Keratinocyte (primary cell): ENCODE measurements around the gene SLC12A3. TPM values are rescaled to one million over a fixed set of nuclear protein-coding genes. Genes with fewer than 3 reads are reported as not detected.

Experiments
- DNase-seq: peaks from one replicate; pipeline ENCODE4 v3.0.0-alpha.2; 2011; ENCODE audit warnings: low read depth, missing footprints, low spot score
- FAIRE-seq: peaks from 2 replicates; lab custom pipeline; 2011; peaks lifted over from hg19 to GRCh38; lab: Jason Lieb, UNC
- H2AFZ ChIP-seq: 2 replicates; pipeline ENCODE4 v1.6.0; 2012; ENCODE audit warnings: low read length, control low read depth, inconsistent platforms; ENCODE audit not compliant: control insufficient read depth
- H3K27ac ChIP-seq: 2 replicates; pipeline ENCODE4 v1.5.1; 2011; ENCODE audit warnings: low read length; ENCODE audit not compliant: control insufficient read depth, insufficient read depth
- H3K27me3 ChIP-seq: 3 replicates; pipeline ENCODE4 v1.6.0; 2011; ENCODE audit warnings: low read length; ENCODE audit not compliant: control insufficient read depth, insufficient read depth; ENCODE audit errors: extremely low read depth
- H3K36me3 ChIP-seq, 2 experiments: 2 replicates in 1 of 2; 3 replicates in 1 of 2; pipeline ENCODE4 v1.5.1; 2011; ENCODE audit warnings: low read length in 2 of 2, mild to moderate bottlenecking in 1 of 2; ENCODE audit not compliant: control insufficient read depth in 2 of 2, insufficient read depth in 2 of 2; ENCODE audit errors: extremely low read depth in 1 of 2
- H3K4me1 ChIP-seq: 3 replicates; pipeline ENCODE4 v1.5.1; 2011; ENCODE audit warnings: low read length; ENCODE audit not compliant: control insufficient read depth, insufficient read depth; ENCODE audit errors: extremely low read depth
- H3K4me2 ChIP-seq: 3 replicates; pipeline ENCODE4 v1.6.0; 2011; ENCODE audit warnings: low read depth, low read length; ENCODE audit not compliant: control insufficient read depth, insufficient read depth; ENCODE audit errors: extremely low read depth
- H3K4me3 ChIP-seq, 3 experiments: fragments of 200-600 bp in 1 of 3; sonication (generic) in 1 of 3; 2 replicates in 2 of 3; 3 replicates in 1 of 3; pipeline ENCODE4 v1.5.1; 2011 to 2016; ENCODE audit warnings: low read length in 3 of 3, mild to moderate bottlenecking in 3 of 3, control low read depth in 2 of 3, inconsistent platforms in 1 of 3, low read depth in 1 of 3, mixed read lengths in 1 of 3, mixed run types in 1 of 3, moderate library complexity in 1 of 3; ENCODE audit not compliant: control insufficient read depth in 2 of 3, insufficient read depth in 2 of 3; ENCODE audit errors: extremely low read depth in 1 of 3
- H3K79me2 ChIP-seq: 2 replicates; pipeline ENCODE4 v1.6.0; 2012; ENCODE audit warnings: low read length; ENCODE audit not compliant: control insufficient read depth, insufficient read depth
- H3K9ac ChIP-seq: 3 replicates; pipeline ENCODE4 v1.6.0; 2011; ENCODE audit warnings: low read length; ENCODE audit not compliant: control insufficient read depth, insufficient read depth; ENCODE audit errors: extremely low read depth
- H3K9me1 ChIP-seq: 3 replicates; pipeline ENCODE4 v1.6.0; 2011; ENCODE audit warnings: low read length; ENCODE audit not compliant: control insufficient read depth, insufficient read depth; ENCODE audit errors: extremely low read depth
- H3K9me3 ChIP-seq: 2 replicates; pipeline ENCODE4 v1.5.1; 2012; ENCODE audit warnings: low read depth, low read length; ENCODE audit not compliant: control insufficient read depth
- H4K20me1 ChIP-seq: 3 replicates; pipeline ENCODE4 v1.6.0; 2011; ENCODE audit warnings: low read length; ENCODE audit not compliant: control insufficient read depth, insufficient read depth; ENCODE audit errors: extremely low read depth
- CTCF ChIP-seq, 3 experiments: IDR thresholded peaks in 1 of 3; conservative IDR thresholded peaks in 1 of 3; optimal IDR thresholded peaks in 1 of 3; 2 replicates in 2 of 3; 3 replicates in 1 of 3; pipeline versions ENCODE3 to v1.5.1; 2011; ENCODE audit warnings: low read length in 3 of 3, mild to moderate bottlenecking in 3 of 3, moderate library complexity in 2 of 3, control low read depth in 1 of 3, inconsistent platforms in 1 of 3; ENCODE audit not compliant: insufficient read depth in 2 of 3; ENCODE audit errors: extremely low read depth in 1 of 3
- EZH2 ChIP-seq: IDR thresholded peaks from one replicate; pipeline ENCODE4 v1.6.1; 2012; ENCODE audit warnings: inconsistent platforms, mild to moderate bottlenecking, low read length, moderate library complexity
- dilution Hi-C: fragments of 300-500 bp; cut with MboI; formaldehyde crosslinking; loops from one replicate; pipeline ENCODE4 v1.7.0; 2020; ENCODE audit warnings: low sequenced_read_pairs; ENCODE audit not compliant: extremely low pct_ligation_motif_present
- polyA plus RNA-seq, 5 experiments: library from polyadenylated mRNA; depleted of rRNA in 3 of 5; stranded (reverse) in 3 of 5; stranded (forward) in 1 of 5; unstranded in 1 of 5; fragments of >200 nt; gene quantifications; 1 replicate in 1 of 5; 2 replicates in 3 of 5; 3 replicates in 1 of 5; pipeline versions ENCODE4 v1.2.1 to v1.2.3, GENCODE V29; 2011 to 2012; ENCODE audit warnings: missing spikeins in 2 of 5, low read depth in 1 of 5, low replicate concordance in 1 of 5

SLC12A3 gene
- polyA plus RNA-seq, 1 donor (not counting 4 experiments of a cell fraction or from before 2014, with no cell fraction given), result not detected

GRCh38 chr16:56874800-56875199, 9.8 kb downstream of the SLC12A3 start:
- H3K4me1 ChIP-seq, result peaks cover 8% of the 10 kb centered on the region
- H3K4me3 ChIP-seq, result no peak overlapping the region
- no peaks in the 10 kb centered on the region for H3K36me3 ChIP-seq
- no peaks in the 10 kb centered on the region for H3K9me3 ChIP-seq
- H3K4me2 ChIP-seq, result no peak overlapping the region
- no peak for DNase-seq
- FAIRE-seq, result peak; percentile 26
- no peaks in the 10 kb centered on the region for H3K79me2 ChIP-seq
- dilution Hi-C loops, result loop anchor here (25.0 kb wide), 1 partner anchor 112 kb away; no protein-coding TSS in a partner anchor
- H3K27me3 ChIP-seq, result no peaks in the 10 kb centered on the region
- H4K20me1 ChIP-seq, result no peaks in the 10 kb centered on the region
- H3K27ac ChIP-seq, result no peak overlapping the region
- no peak overlapping the region for H3K9ac ChIP-seq
- peak overlapping the region; percentile 3 for H2AFZ ChIP-seq
- H3K9me1 ChIP-seq, result no peaks in the 10 kb centered on the region
- peak in 1 of 3 experiments; percentile 33 for TF ChIP-seq CTCF (optimal IDR thresholded peaks at IDR 0.05 in 1 of 3, IDR thresholded peaks at IDR 0.05 in 1 of 3, conservative IDR thresholded peaks at IDR 0.05 in 1 of 3; ENCODE audit: extremely low read depth in 1 of 3, insufficient read depth in 2 of 3, low read length in 3 of 3)
- no peak for TF ChIP-seq EZH2

GRCh38 chr16:56876048-56876447, 11.0 kb downstream of the SLC12A3 start:
- peaks cover 8% of the 10 kb centered on the region for H3K4me1 ChIP-seq

More at GRCh38 chr16:56876048-56876447, 11.0 kb downstream of the SLC12A3 start:
- Histone ChIP-seq H3K27me3 (no peaks in the 10 kb centered on the region), H3K36me3 (no peaks in the 10 kb centered on the region), H2AFZ (no peak overlapping the region), H3K9me3 (no peaks in the 10 kb centered on the region), H3K9me1 (no peaks in the 10 kb centered on the region), H3K4me3 (no peak overlapping the region), H3K79me2 (no peaks in the 10 kb centered on the region), H3K4me2 (no peak overlapping the region), H4K20me1 (no peaks in the 10 kb centered on the region), H3K27ac (no peak overlapping the region), H3K9ac (no peak overlapping the region)
- dilution Hi-C loops, result no loop called here
- TF ChIP-seq CTCF (optimal IDR thresholded peaks at IDR 0.05 in 1 of 3, IDR thresholded peaks at IDR 0.05 in 1 of 3, conservative IDR thresholded peaks at IDR 0.05 in 1 of 3; ENCODE audit: extremely low read depth in 1 of 3, insufficient read depth in 2 of 3, low read length in 3 of 3), result no peak
- TF ChIP-seq EZH2, result no peak
- DNase-seq (no peak), FAIRE-seq (no peak)
